ENCODE data around the gene ANKRD13A.
"Not testable (repeated sequence)": the region's sequence is repeated elsewhere in the genome, so short reads cannot be mapped to it uniquely, and the experiment has no call there.

ANKRD13A gene

DNA sequence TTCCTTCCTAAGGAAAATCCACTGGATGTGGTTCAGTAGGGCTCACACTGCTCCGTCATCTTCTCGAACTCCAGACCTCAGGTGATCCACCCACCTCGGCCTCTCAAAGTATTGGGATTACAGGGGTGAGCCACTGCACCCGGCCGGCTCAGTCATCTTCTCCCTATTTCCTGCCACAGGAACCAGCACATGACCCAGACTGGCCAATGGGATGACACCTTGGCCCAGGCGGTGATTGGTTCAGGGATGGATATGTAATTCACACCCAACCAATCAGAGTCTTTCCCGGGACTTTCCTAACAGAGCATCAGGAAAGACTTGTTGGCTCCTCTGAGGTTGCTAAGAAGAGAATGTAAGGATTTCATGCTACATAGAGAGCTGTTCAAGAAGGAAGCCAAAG, 68.3 kb downstream of the ANKRD13A start:
- Histone ChIP-seq H3K4me1 (no peaks in the 10 kb centered on the region; the same call in 1 of the 2 replicates), H3K36me3 (no peaks in the 10 kb centered on the region), H3K4me3 (ENCODE audit: low read depth, low read length) (no peak overlapping the region), H3K9me3 (no peaks in the 10 kb centered on the region; the same call in 1 of the 2 replicates), H3K27me3 (no peaks in the 10 kb centered on the region)
- TF ChIP-seq, protein P1, sequence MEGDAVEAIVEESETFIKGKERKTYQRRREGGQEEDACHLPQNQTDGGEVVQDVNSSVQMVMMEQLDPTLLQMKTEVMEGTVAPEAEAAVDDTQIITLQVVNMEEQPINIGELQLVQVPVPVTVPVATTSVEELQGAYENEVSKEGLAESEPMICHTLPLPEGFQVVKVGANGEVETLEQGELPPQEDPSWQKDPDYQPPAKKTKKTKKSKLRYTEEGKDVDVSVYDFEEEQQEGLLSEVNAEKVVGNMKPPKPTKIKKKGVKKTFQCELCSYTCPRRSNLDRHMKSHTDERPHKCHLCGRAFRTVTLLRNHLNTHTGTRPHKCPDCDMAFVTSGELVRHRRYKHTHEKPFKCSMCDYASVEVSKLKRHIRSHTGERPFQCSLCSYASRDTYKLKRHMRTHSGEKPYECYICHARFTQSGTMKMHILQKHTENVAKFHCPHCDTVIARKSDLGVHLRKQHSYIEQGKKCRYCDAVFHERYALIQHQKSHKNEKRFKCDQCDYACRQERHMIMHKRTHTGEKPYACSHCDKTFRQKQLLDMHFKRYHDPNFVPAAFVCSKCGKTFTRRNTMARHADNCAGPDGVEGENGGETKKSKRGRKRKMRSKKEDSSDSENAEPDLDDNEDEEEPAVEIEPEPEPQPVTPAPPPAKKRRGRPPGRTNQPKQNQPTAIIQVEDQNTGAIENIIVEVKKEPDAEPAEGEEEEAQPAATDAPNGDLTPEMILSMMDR (IDR thresholded peaks at IDR 0.05; ENCODE audit: low read depth, low read length), result no peak
- peak; percentile 24 for DNase-seq

DNA sequence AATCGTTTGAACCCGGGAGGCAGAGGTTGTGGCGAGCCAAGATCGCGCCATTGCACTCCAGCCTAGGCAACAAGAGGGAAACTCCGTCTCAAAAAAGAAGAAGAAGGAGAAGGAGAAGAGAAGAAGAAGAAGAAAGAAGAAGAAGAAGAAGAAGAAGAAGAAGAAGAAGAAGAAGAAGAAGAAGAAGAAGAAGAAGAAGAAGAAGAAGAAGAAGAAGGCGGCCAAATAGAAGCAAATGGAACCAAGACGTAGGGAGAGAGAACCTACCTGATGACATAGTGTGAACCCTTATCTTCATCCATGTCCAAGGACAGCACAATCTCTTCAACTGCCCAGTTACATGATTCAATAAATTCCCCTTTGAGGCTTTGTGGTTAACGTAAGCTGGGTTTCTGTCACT, 68.9 kb downstream of the ANKRD13A start:
- DNase-seq; H3K27me3 ChIP-seq; H3K36me3 ChIP-seq; H3K9me3 ChIP-seq; H3K4me3 ChIP-seq (ENCODE audit: low read depth, low read length); H3K4me1 ChIP-seq: not testable (repeated sequence)

DNA sequence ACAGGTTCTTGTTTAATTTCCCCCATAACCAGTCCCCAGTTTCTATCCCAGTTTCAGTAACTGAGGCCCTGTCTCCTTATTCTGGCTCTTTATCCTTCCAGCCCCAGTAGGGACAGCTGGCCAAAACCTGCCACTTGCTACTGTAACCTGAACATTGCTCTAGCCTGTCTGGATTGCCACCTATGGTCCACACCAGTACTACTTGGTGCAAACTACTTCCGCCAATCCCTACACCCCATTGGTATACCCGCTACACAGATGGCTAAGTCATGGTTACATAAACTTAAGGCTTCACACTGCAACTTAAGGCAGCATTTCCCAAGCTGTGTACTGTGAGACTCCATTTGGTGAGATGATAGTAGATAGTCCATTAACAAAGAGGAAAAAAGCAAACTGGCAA, 69.4 kb downstream of the ANKRD13A start:
- Histone ChIP-seq H3K4me1 (peaks cover 4% of the 10 kb centered on the region; the same call in 1 of the 2 replicates), H3K27me3 (no peaks in the 10 kb centered on the region), H3K9me3 (no peaks in the 10 kb centered on the region; the same call in 1 of the 2 replicates), H3K4me3 (ENCODE audit: low read depth, low read length) (no peak overlapping the region), H3K36me3 (no peaks in the 10 kb centered on the region)
- DNase-seq, result no peak
- TF ChIP-seq, protein P1 (IDR thresholded peaks at IDR 0.05; ENCODE audit: low read depth, low read length), result no peak

DNA sequence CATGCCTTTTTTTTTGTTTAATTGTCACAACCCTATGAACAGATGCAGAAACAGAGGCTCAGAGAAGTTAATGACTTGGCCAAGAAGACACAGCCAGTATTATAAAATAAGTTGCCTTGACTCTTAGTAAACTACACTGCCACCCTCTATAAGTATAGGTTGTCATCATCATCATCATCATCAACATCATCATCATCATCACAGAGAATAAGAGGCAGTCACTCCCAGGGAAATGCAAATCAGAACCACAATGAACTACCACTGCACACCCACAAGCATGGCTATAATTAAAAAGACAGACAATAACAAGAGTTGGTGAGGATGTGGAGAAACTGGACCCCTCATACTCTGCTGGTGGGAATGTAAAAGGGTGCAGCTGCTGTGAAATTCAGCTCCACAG, 72.3 kb downstream of the ANKRD13A start:
- TF ChIP-seq, protein P1 (IDR thresholded peaks at IDR 0.05; ENCODE audit: low read depth, low read length), result no peak
- H3K9me3 ChIP-seq, result no peaks in the 10 kb centered on the region; the same call in 1 of the 2 replicates
- H3K4me3 ChIP-seq (ENCODE audit: low read depth, low read length), result no peak overlapping the region
- H3K27me3 ChIP-seq, result no peaks in the 10 kb centered on the region
- DNase-seq, result no peak
- H3K4me1 ChIP-seq, result peaks cover 4% of the 10 kb centered on the region; the same call in 1 of the 2 replicates
- no peaks in the 10 kb centered on the region for H3K36me3 ChIP-seq

DNA sequence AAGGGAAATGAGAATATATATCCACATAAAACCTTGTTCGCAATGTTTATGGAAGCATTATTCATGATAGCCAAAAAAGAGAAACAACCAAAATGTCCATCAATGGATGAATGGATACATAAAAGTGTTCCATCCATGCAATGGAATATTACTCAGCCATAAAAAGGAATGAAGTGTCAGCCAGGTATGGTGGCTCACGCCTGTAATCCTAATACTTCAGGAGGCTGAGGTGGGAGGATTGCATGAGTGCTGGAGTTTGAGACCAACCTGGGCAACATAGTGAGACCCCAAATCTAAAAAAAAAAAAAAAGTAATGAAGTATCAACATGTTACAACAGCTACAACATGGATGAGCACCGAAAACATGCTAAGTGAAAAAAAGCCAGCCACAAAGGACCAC, 72.7 kb downstream of the ANKRD13A start:
- no peaks in the 10 kb centered on the region for H3K27me3 ChIP-seq
- H3K4me3 ChIP-seq (ENCODE audit: low read depth, low read length), result no peak overlapping the region
- no peaks in the 10 kb centered on the region; the same call in 1 of the 2 replicates for H3K9me3 ChIP-seq
- no peak for DNase-seq
- H3K36me3 ChIP-seq, result no peaks in the 10 kb centered on the region
- TF ChIP-seq, protein P1 (IDR thresholded peaks at IDR 0.05; ENCODE audit: low read depth, low read length), result no peak
- H3K4me1 ChIP-seq, result peaks cover 4% of the 10 kb centered on the region; the same call in 1 of the 2 replicates

DNA sequence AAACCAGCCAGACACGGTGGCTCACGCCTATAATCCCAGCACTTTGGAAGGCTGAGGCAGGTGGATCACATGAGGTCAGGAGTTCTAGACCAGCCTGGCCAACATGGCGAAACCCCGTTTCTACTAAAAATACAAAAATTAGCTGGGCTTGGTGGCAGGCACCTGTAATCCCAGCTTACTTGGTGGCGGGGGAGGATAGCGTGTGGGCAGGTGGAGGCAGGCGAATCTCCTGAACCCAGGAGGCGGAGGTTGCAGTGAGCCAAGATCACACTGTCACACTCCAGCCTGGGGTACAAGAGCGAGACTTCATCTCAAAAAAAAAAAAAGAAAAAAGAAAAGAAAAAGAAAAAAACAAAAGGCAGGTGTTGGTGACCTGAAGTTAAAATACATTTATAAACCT, 73.4 kb downstream of the ANKRD13A start:
- not testable (repeated sequence) for DNase-seq, H3K36me3 ChIP-seq, H3K9me3 ChIP-seq, H3K4me1 ChIP-seq, H3K27me3 ChIP-seq
- H3K4me3 ChIP-seq (ENCODE audit: low read depth, low read length), result peak overlapping the region; percentile 59

DNA sequence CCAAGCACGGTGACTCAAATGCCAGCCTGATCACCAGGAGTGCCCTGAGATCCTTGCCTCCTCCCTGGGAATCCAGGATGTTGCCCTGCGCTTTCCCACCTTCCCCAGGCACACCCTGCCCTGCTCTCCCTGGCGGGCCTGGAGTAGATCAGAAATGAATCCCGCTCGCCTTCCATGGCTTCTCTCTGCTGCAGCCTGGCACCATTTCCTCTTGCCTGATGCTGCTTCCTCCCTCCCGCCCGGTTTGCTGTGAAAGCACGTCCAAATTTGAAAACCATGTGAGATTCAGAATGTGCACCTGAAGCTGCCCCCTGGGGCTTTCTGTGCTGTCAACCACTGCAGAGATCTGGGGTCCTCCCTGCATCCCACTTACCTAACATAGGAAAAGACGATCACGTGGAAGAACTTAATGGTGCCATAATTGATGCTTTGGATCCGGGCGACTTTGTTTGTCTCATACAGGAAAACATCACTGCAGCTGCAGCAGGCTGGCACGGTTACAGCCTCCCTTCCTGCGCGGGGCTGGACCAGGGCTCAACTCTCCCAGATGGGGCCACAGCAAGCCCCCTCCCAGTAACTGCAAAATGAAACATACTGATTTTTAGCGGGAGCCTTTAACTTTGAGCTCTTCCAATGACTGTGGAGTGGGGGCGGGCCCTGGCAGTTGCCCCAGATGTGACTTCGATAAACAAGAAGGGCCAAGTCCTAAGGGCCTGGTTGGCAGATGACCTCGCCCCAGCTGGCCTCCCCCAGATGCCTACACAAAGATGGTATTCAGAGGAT, 74.0 kb downstream of the ANKRD13A start:
- TF ChIP-seq, protein P1 (IDR thresholded peaks at IDR 0.05; ENCODE audit: low read depth, low read length), result no peak
- no peaks in the 10 kb centered on the region for H3K27me3 ChIP-seq
- no peaks in the 10 kb centered on the region for H3K9me3 ChIP-seq
- peak overlapping the region; percentile 59 for H3K4me3 ChIP-seq (ENCODE audit: low read depth, low read length)
- 0 out of 2 replicates have a peak, but pooled peaks cover 4% of the 10 kb centered on the region for H3K4me1 ChIP-seq
- DNase-seq, result peak; percentile 22
- H3K36me3 ChIP-seq, result no peaks in the 10 kb centered on the region
